Large intestine (tissue), 3 donors: ENCODE results near the gene METTL24. TPM values are rescaled to one million over a fixed set of nuclear protein-coding genes. Genes with fewer than 3 reads are reported as not detected.
"Not testable (repeated sequence)": the region's sequence is repeated elsewhere in the genome, so short reads cannot be mapped to it uniquely, and the experiment has no call there.

Experiments used
- DNase-seq, 2 donors: peaks; one replicate each; pipeline versions ENCODE4 v3.0.0 to v3.0.0-alpha.2; 2013
- H3K27ac ChIP-seq: one replicate; pipeline ENCODE4 v1.5.1; 2013; ENCODE audit warnings: low read length
- H3K27me3 ChIP-seq: 2 replicates; pipeline ENCODE4 v1.6.1; 2013; ENCODE audit warnings: low read length; ENCODE audit not compliant: control insufficient read depth, insufficient read depth
- H3K36me3 ChIP-seq: 2 replicates; pipeline ENCODE4 v1.6.1; 2013; ENCODE audit warnings: low read length; ENCODE audit not compliant: control insufficient read depth, insufficient read depth
- H3K4me1 ChIP-seq: one replicate; pipeline ENCODE4 v1.6.1; 2013; ENCODE audit warnings: low read length; ENCODE audit not compliant: control insufficient read depth, insufficient read depth
- H3K4me3 ChIP-seq: one replicate; pipeline ENCODE4 v1.5.1; 2013; ENCODE audit warnings: low read length
- H3K9me3 ChIP-seq: one replicate; pipeline ENCODE4 v1.6.1; 2013; ENCODE audit warnings: mild to moderate bottlenecking, low read depth, low read length, moderate library complexity; ENCODE audit not compliant: control insufficient read depth
- WGBS: methylation state at CpG from one replicate; pipeline ENCODE4 v1.1.5; 2013; ENCODE audit warnings: low lambda C conversion rate; ENCODE audit not compliant: insufficient coverage; 5-methylcytosine and 5-hydroxymethylcytosine counted together
- polyA plus RNA-seq: library from polyadenylated mRNA; unstranded; fragments of 120-200 nt; gene quantifications from one replicate; pipeline ENCODE4 v1.2.1, GENCODE V29; 2013

Gene METTL24
- polyA plus RNA-seq, 1 donor = 3.4 TPM

GRCh38 chr6:110296241-110297025 is 61.7 kb downstream of the METTL24 start:
- WGBS = 56% methylated on average over 7 of the region's 11 CpGs
- Histone ChIP-seq H3K4me3 (no peak overlapping the region), H3K27me3 (no peaks in the 10 kb centered on the region), H3K9me3 (no peaks in the 10 kb centered on the region), H3K4me1 (no peaks in the 10 kb centered on the region), H3K27ac (no peak overlapping the region), H3K36me3 (no peaks in the 10 kb centered on the region)
- no peak for DNase-seq

GRCh38 chr6:110295451-110296165 is 62.5 kb downstream of the METTL24 start:
- H3K9me3 ChIP-seq = no peaks in the 10 kb centered on the region
- no peaks in the 10 kb centered on the region for H3K27me3 ChIP-seq
- no peaks in the 10 kb centered on the region for H3K4me1 ChIP-seq
- no peak for DNase-seq
- H3K4me3 ChIP-seq = no peak overlapping the region
- no peaks in the 10 kb centered on the region for H3K36me3 ChIP-seq
- 100% methylated on average over 1 of the region's 5 CpGs for WGBS
- no peak overlapping the region for H3K27ac ChIP-seq

DNA sequence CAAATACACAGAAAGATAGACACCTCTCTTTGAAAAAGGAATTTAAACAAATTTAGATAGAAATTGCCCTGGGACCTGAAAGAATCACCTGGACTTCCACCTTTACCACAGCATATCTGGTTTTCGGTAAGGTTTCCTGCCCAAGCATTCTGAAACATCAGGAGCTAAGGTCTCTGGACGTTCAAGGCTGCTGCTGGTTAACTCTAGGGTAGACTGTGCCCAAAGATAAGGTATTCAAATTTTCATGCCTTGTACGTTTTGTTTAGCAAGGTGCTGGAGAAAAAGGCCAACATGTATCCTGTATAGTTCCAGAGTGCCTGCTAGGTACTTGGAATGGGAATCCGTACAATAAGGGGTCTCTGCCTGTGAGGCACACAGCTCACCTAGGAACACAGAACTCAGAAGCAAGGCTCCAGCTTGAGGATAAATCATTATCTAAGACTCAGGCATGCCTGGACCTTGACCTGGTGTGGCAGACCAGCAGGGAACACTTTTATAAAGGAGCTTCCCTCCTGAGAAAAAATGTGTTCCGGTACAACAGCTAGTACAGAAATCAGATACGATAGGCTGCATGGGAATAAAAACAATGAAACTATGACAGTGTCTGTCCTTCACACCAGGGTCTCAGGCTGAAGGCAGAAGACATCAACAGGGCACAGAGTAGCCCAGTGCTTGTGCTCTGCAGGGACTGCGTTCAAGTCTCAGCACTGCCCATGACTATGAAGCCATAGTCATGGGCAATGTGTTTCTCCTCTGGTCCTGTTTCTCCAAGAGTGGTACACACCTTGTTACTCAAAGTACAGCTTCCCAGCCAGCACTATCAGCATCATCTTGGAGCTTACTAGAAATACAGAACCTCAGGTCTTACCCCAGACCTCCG is 70.4 kb downstream of the METTL24 start:
- peak; percentile 35 to 70 for DNase-seq
- Histone ChIP-seq H3K4me3 (no peak overlapping the region), H3K27ac (peak overlapping the region; percentile 4), H3K4me1 (peaks cover 4% of the 10 kb centered on the region), H3K27me3 (no peaks in the 10 kb centered on the region), H3K36me3 (no peaks in the 10 kb centered on the region), H3K9me3 (no peaks in the 10 kb centered on the region)
- WGBS = 33% methylated on average over 1 of the region's 8 CpGs

GRCh38 chr6:110285306-110286060 is 72.7 kb downstream of the METTL24 start:
- Histone ChIP-seq H3K4me3 (no peak overlapping the region), H3K4me1 (peaks cover 4% of the 10 kb centered on the region), H3K36me3 (no peaks in the 10 kb centered on the region), H3K9me3 (no peaks in the 10 kb centered on the region), H3K27ac (no peak overlapping the region), H3K27me3 (no peaks in the 10 kb centered on the region)
- WGBS = 66% methylated on average over 3 of the region's 7 CpGs
- peak in 1 of 2 donors; percentile 15 for DNase-seq

GRCh38 chr6:110284855-110285254 is 73.3 kb downstream of the METTL24 start:
- Histone ChIP-seq H3K27me3 (no peaks in the 10 kb centered on the region), H3K36me3 (no peaks in the 10 kb centered on the region), H3K27ac (no peak overlapping the region), H3K4me3 (no peak overlapping the region), H3K4me1 (peaks cover 4% of the 10 kb centered on the region), H3K9me3 (no peaks in the 10 kb centered on the region)
- DNase-seq = no peak

- 83% methylated on average over 1 of the region's 2 CpGs for WGBS
- peaks cover 4% of the 10 kb centered on the region for H3K4me1 ChIP-seq
- H3K27me3 ChIP-seq = no peaks in the 10 kb centered on the region
- no peak overlapping the region for H3K27ac ChIP-seq
- no peaks in the 10 kb centered on the region for H3K9me3 ChIP-seq
- H3K36me3 ChIP-seq = no peaks in the 10 kb centered on the region
- no peak for DNase-seq
- H3K4me3 ChIP-seq = no peak overlapping the region
Observed at GRCh38 chr6:110283657-110284056, 74.5 kb downstream of the METTL24 start.

DNA sequence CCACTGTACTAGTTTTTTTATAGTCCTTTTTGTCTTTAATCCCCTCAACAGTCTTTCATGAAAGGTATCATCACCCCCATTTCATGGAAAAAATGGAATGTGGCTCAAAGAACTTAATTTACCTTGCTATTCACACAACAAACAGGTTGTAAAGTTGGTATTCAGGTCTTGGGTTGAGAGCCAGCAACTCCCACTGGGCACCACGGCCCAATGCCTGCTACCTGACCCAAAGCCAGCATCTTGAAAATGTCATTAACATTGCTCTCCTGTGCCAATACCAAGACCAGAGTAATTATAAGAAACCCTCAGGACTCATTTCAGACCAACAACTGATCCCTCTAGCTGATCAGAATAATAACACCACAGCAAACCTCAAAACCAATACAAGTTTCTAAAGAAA is 75.7 kb downstream of the METTL24 start:
- Histone ChIP-seq H3K4me1 (no peaks in the 10 kb centered on the region), H3K9me3 (no peaks in the 10 kb centered on the region), H3K27ac (no peak overlapping the region), H3K4me3 (no peak overlapping the region), H3K27me3 (no peaks in the 10 kb centered on the region), H3K36me3 (no peaks in the 10 kb centered on the region)
- DNase-seq = no peak
- WGBS = no CpG with 5 or more reads among the region's 1 CpG

- no peak overlapping the region for H3K27ac ChIP-seq
- DNase-seq = no peak
- no peaks in the 10 kb centered on the region for H3K4me1 ChIP-seq
- no peaks in the 10 kb centered on the region for H3K9me3 ChIP-seq
- H3K4me3 ChIP-seq = no peak overlapping the region
- WGBS = 74% methylated on average over 6 of the region's 7 CpGs
- no peaks in the 10 kb centered on the region for H3K36me3 ChIP-seq
- no peaks in the 10 kb centered on the region for H3K27me3 ChIP-seq
Observed at GRCh38 chr6:110277100-110277665, 81.0 kb downstream of the METTL24 start.

DNA sequence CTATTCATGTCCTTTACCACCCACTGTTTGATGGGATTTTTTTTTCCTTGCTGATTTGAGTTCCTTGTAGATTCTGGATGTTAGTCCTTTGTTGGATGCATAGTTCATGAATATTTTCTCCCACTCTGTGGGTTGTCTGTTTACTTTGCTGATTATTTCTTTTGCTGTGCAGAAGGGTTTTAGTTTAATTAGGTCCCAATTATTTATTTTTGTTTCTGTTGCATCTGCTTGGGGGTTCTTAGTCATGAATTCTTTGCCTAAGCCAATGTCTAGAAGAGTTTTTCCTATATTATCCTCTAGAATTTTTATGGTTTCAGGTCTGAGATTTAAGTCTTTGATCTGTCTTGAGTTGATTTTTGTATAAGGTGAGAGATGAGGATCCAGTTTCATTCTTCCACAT is 85.4 kb downstream of the METTL24 start:
- not testable (repeated sequence) for H3K36me3 ChIP-seq, H3K4me1 ChIP-seq, H3K9me3 ChIP-seq, DNase-seq, H3K27me3 ChIP-seq, H3K4me3 ChIP-seq, H3K27ac ChIP-seq

- Histone ChIP-seq H3K27ac (no peak overlapping the region), H3K4me1 (no peaks in the 10 kb centered on the region), H3K4me3 (no peak overlapping the region), H3K27me3 (no peaks in the 10 kb centered on the region), H3K36me3 (no peaks in the 10 kb centered on the region), H3K9me3 (no peaks in the 10 kb centered on the region)
- DNase-seq = no peak
- WGBS = 75% methylated on average over 1 of the region's 1 CpG
Observed at GRCh38 chr6:110271732-110272022, 86.5 kb downstream of the METTL24 start.
